RPMI8226 (cell line): Measurements from ENCODE around the gene MINAR2.

Experiments used
- DNase-seq: peaks from one replicate; pipeline ENCODE4 v3.0.0-alpha.2; 2015

The MINAR2 gene

GRCh38 chr5:129773376-129773775 lies 25.5 kb downstream of the MINAR2 start:
- DNase-seq: no peak

GRCh38 chr5:129781594-129781993 lies 33.7 kb downstream of the MINAR2 start:
- DNase-seq: no peak

- no peak for DNase-seq
Measured at GRCh38 chr5:129803403-129803802, 55.5 kb downstream of the MINAR2 start.

GRCh38 chr5:129804705-129805104 lies 56.8 kb downstream of the MINAR2 start:
- DNase-seq: no peak

- no peak for DNase-seq
Measured at GRCh38 chr5:129807162-129807814, 59.4 kb downstream of the MINAR2 start.
